OCI-LY1 (cell line): ENCODE data around the gene RAPGEF5.

Experiments
- H2AFZ ChIP-seq: fragments of 200-600 bp; sonication (generic), shearing (Covaris generic); 2 replicates; pipeline ENCODE4 v1.6.0; 2014; ENCODE audit warnings: antibody characterized with exemption, mild to moderate bottlenecking, low read length
- H3F3A ChIP-seq: fragments of 200-600 bp; sonication (generic), shearing (Covaris generic); 2 replicates; pipeline ENCODE4 v1.6.0; 2014; ENCODE audit warnings: mild to moderate bottlenecking, antibody characterized with exemption, low read length, moderate library complexity; ENCODE audit not compliant: insufficient read depth
- H3K27ac ChIP-seq: fragments of 200-600 bp; sonication (generic); 2 replicates; pipeline ENCODE4 v1.5.1; 2014; ENCODE audit warnings: low read length, mixed run types, mild to moderate bottlenecking, low read depth; ENCODE audit not compliant: poor library complexity, severe bottlenecking
- H3K27me3 ChIP-seq: fragments of 200-600 bp; sonication (generic); 2 replicates; pipeline ENCODE4 v1.6.0; 2014; ENCODE audit warnings: antibody characterized with exemption, mild to moderate bottlenecking, low read length, moderate library complexity; ENCODE audit not compliant: insufficient read depth
- H3K36me3 ChIP-seq: fragments of 200-600 bp; sonication (generic); 2 replicates; pipeline ENCODE4 v1.6.1; 2014; ENCODE audit warnings: mild to moderate bottlenecking, antibody characterized with exemption, low read length, moderate library complexity, mixed read lengths; ENCODE audit not compliant: insufficient read depth
- H3K4me1 ChIP-seq: fragments of 200-600 bp; sonication (generic); 2 replicates; pipeline ENCODE4 v1.5.1; 2014; ENCODE audit warnings: mild to moderate bottlenecking, low read length, moderate library complexity; ENCODE audit not compliant: insufficient read depth, severe bottlenecking
- H3K4me2 ChIP-seq: fragments of 200-600 bp; sonication (generic), shearing (Covaris generic); 2 replicates; pipeline ENCODE4 v1.6.1; 2014; ENCODE audit warnings: low read length
- H3K4me3 ChIP-seq: fragments of 200-600 bp; sonication (generic); 2 replicates; pipeline ENCODE4 v1.5.1; 2014; ENCODE audit warnings: low read length, low read depth, mild to moderate bottlenecking, mixed read lengths; ENCODE audit not compliant: poor library complexity, severe bottlenecking
- H3K79me2 ChIP-seq: fragments of 200-600 bp; shearing (Covaris generic); 2 replicates; pipeline ENCODE4 v1.6.1; 2016; ENCODE audit warnings: mixed run types, low read length, mixed read lengths; ENCODE audit not compliant: insufficient read depth
- H3K9ac ChIP-seq: fragments of 200-600 bp; sonication (generic), shearing (Covaris generic); 2 replicates; pipeline ENCODE4 v1.6.1; 2014; ENCODE audit warnings: mild to moderate bottlenecking, low read length, mixed read lengths
- H3K9me2 ChIP-seq: fragments of 200-600 bp; sonication (generic), shearing (Covaris generic); 2 replicates; pipeline ENCODE4 v1.6.1; 2014; ENCODE audit warnings: low read depth, mild to moderate bottlenecking, low read length, mixed read lengths
- H3K9me3 ChIP-seq: fragments of 200-600 bp; shearing (Covaris generic); 2 replicates; pipeline ENCODE4 v1.6.1; 2014; ENCODE audit warnings: low read length, mixed read lengths
- H4K20me1 ChIP-seq: fragments of 200-600 bp; sonication (generic), shearing (Covaris generic); 2 replicates; pipeline ENCODE4 v1.6.0; 2016; ENCODE audit warnings: mild to moderate bottlenecking, low read length; ENCODE audit not compliant: insufficient read depth
- EZH2 ChIP-seq: fragments of 200-600 bp; sonication (generic), shearing (Covaris generic); IDR thresholded peaks from 2 replicates; pipeline ENCODE4 v1.8.0; 2017; ENCODE audit warnings: borderline replicate concordance, mixed run types, mild to moderate bottlenecking, antibody characterized with exemption, low read length, moderate library complexity, mixed read lengths
- TF ChIP-seq, protein P1 (sequence below): fragments of 200-600 bp; sonication (generic), shearing (Covaris generic); IDR thresholded peaks from 2 replicates; pipeline ENCODE4 v1.5.1; 2017; ENCODE audit warnings: mild to moderate bottlenecking, antibody characterized with exemption, low read length, moderate library complexity, mixed read lengths

RAPGEF5 gene

DNA sequence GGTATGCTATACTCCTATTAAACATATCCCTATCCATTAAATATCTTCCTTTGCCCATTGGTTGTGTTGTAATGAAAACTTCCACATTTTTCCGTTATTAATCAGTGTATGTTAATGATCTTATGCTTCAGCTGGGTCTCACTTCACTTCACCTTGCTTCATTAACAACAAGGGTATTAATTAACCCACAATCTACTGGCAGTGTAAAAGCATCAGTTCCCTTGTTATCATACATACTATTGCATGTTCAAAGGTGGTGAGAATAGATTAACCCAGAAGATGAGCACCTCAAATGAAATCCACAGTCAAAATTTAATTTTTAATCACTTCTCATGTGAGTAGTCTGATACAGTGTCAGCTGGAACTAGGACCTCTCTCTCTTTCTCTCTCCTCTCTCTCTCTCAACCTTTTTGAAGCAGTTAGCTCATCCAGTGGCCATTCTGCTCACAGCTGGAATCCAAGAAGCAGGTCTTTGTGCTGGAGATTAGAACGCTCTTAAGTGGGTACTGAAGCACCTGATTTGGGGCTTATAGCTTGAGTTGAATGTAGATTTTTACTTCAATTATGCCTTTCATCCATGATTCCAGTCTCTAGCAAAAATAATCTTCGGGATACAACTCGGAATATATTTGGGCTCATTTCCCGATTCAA, 172.3 kb downstream of the RAPGEF5 start:
- H3K4me2 ChIP-seq: no peak overlapping the region
- peaks cover 42% of the 10 kb centered on the region for H3K36me3 ChIP-seq
- TF ChIP-seq, protein P1, sequence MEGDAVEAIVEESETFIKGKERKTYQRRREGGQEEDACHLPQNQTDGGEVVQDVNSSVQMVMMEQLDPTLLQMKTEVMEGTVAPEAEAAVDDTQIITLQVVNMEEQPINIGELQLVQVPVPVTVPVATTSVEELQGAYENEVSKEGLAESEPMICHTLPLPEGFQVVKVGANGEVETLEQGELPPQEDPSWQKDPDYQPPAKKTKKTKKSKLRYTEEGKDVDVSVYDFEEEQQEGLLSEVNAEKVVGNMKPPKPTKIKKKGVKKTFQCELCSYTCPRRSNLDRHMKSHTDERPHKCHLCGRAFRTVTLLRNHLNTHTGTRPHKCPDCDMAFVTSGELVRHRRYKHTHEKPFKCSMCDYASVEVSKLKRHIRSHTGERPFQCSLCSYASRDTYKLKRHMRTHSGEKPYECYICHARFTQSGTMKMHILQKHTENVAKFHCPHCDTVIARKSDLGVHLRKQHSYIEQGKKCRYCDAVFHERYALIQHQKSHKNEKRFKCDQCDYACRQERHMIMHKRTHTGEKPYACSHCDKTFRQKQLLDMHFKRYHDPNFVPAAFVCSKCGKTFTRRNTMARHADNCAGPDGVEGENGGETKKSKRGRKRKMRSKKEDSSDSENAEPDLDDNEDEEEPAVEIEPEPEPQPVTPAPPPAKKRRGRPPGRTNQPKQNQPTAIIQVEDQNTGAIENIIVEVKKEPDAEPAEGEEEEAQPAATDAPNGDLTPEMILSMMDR: no peak
- TF ChIP-seq EZH2: no peak
- H3K9me2 ChIP-seq: no peaks in the 10 kb centered on the region
- H3K9me3 ChIP-seq: 0 out of 2 replicates have a peak, but pooled peaks cover 5% of the 10 kb centered on the region
- no peaks in the 10 kb centered on the region for H3K79me2 ChIP-seq
- H3K4me1 ChIP-seq: no peaks in the 10 kb centered on the region
- H4K20me1 ChIP-seq: no peaks in the 10 kb centered on the region
- H3K27me3 ChIP-seq: no peaks in the 10 kb centered on the region
- no peaks in the 10 kb centered on the region for H3F3A ChIP-seq
- no peak overlapping the region for H3K27ac ChIP-seq
- no peak overlapping the region for H3K4me3 ChIP-seq
- no peak overlapping the region for H3K9ac ChIP-seq
- H2AFZ ChIP-seq: no peak overlapping the region

DNA sequence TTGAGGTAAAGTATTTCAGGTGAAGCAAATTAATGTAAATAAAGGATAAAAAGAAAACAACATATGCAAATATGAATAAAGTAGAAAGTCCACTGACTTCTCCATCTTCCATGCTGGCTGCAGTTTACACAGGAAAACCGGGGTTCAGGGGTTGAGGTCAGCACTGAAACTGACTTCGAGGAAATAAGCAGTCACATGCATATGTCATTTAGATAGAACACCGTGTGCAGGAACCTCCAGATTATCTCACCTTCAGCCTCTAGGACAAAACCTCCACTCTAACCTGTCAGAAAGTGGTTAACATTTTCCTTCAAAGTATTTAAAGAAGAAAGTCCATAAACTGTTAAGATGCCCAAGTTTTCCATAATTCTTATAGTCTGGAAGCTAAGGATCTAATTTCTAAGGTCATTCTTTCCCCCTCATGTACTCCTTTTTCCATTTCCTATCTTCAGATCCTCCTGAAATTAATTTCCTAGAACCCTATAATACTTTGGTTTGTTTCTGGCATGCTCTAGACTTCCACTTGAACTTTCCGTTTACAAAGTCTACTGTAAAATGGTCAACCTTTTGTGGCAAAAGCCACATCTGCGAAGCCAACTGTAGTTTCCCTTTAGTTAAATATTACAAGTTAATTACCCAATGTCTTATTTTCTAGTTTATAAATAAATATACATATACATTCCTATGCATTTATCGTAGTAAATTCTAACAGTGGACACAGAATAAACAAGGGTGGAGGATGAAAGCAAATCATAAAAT, 173.3 kb downstream of the RAPGEF5 start:
- Histone ChIP-seq H3K4me2 (no peak overlapping the region), H3K4me1 (no peaks in the 10 kb centered on the region), H4K20me1 (no peaks in the 10 kb centered on the region), H3K27ac (no peak overlapping the region), H3F3A (no peaks in the 10 kb centered on the region), H3K9ac (no peak overlapping the region), H3K9me3 (0 out of 2 replicates have a peak, but pooled peaks cover 5% of the 10 kb centered on the region), H2AFZ (no peak overlapping the region), H3K79me2 (no peaks in the 10 kb centered on the region), H3K9me2 (no peaks in the 10 kb centered on the region), H3K27me3 (no peaks in the 10 kb centered on the region), H3K4me3 (no peak overlapping the region), H3K36me3 (peaks cover 37% of the 10 kb centered on the region)
- TF ChIP-seq EZH2: no peak
- TF ChIP-seq, protein P1: no peak

DNA sequence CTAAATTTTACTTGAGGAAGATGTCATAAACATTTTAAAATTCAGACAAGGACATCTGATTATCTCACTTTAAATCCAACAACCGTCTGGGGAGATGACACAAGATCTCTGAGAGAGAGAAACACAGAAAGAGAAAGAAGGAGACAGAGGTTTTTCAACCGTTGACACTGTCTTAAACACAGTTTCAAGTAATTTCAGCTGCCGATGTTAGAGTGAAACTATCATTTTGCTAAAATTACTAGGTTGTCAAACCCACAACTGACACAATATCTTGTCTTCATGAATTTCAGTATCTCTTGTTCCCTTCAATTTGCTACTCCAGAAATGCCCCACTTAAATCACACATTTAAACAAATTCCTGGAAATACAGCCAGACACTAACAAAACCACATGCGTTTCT, 174.8 kb downstream of the RAPGEF5 start:
- no peak overlapping the region for H3K9ac ChIP-seq
- no peak overlapping the region for H3K4me3 ChIP-seq
- H3K4me2 ChIP-seq: no peak overlapping the region
- H3K36me3 ChIP-seq: peaks cover 36% of the 10 kb centered on the region
- H3K27ac ChIP-seq: no peak overlapping the region
- no peak for TF ChIP-seq EZH2
- TF ChIP-seq, protein P1: no peak
- H3K79me2 ChIP-seq: no peaks in the 10 kb centered on the region
- 0 out of 2 replicates have a peak, but pooled peaks cover 5% of the 10 kb centered on the region for H3K9me3 ChIP-seq
- H3F3A ChIP-seq: no peaks in the 10 kb centered on the region
- H2AFZ ChIP-seq: no peak overlapping the region
- no peaks in the 10 kb centered on the region for H4K20me1 ChIP-seq
- no peaks in the 10 kb centered on the region for H3K27me3 ChIP-seq
- no peaks in the 10 kb centered on the region for H3K9me2 ChIP-seq
- H3K4me1 ChIP-seq: no peaks in the 10 kb centered on the region
